Activated CD4-positive, alpha-beta memory T cell treated with anti-CD3 and anti-CD28 coated beads, Interleukin-2, amount 10 ng/mL, durations not matched to agents 7 days and 5 days (primary cell): ENCODE measurements around the gene PRPF8. TPM values are rescaled to one million over a fixed set of nuclear protein-coding genes. Genes with fewer than 3 reads are reported as not detected.

Experiments
- CTCF ChIA-PET: fragments of 350-600 bp; sonication (Branson Sonifier 250); formaldehyde crosslinking; loops from one replicate; lab custom pipeline; 2021; ENCODE audit warnings: antibody characterized with exemption, inconsistent platforms; lab: Charles Lee
- POLR2A ChIA-PET: fragments of 350-600 bp; sonication (Branson Sonifier 250); formaldehyde crosslinking; loops from one replicate; lab custom pipeline; 2021; ENCODE audit warnings: antibody characterized with exemption; lab: Charles Lee
- DNase-seq: peaks from one replicate; pipeline ENCODE4 v3.0.0-alpha.2; 2020
- H3K27ac Mint-ChIP-seq: one replicate; pipeline ENCODE4 v1.8.0; 2021; ENCODE audit warnings: mild to moderate bottlenecking, mixed read lengths
- H3K27me3 Mint-ChIP-seq: one replicate; pipeline ENCODE4 v1.8.0; 2021; ENCODE audit warnings: mixed read lengths
- H3K36me3 Mint-ChIP-seq: one replicate; pipeline ENCODE4 v1.8.0; 2021; ENCODE audit warnings: low read depth, mixed read lengths
- H3K4me1 Mint-ChIP-seq: one replicate; pipeline ENCODE4 v1.8.0; 2021; ENCODE audit warnings: mixed read lengths
- H3K4me3 Mint-ChIP-seq: one replicate; pipeline ENCODE4 v1.8.0; 2021; ENCODE audit warnings: mild to moderate bottlenecking, mixed read lengths
- H3K9me3 Mint-ChIP-seq: one replicate; pipeline ENCODE4 v1.8.0; 2021; ENCODE audit warnings: mixed read lengths
- total RNA-seq, 2 experiments: library from RNA; stranded (reverse); gene quantifications; one replicate each; pipeline ENCODE4 v1.2.3, GENCODE V29; 2021

The PRPF8 gene
- total RNA-seq, 2 experiments from 2014 or later = 264 to 267 TPM

DNA sequence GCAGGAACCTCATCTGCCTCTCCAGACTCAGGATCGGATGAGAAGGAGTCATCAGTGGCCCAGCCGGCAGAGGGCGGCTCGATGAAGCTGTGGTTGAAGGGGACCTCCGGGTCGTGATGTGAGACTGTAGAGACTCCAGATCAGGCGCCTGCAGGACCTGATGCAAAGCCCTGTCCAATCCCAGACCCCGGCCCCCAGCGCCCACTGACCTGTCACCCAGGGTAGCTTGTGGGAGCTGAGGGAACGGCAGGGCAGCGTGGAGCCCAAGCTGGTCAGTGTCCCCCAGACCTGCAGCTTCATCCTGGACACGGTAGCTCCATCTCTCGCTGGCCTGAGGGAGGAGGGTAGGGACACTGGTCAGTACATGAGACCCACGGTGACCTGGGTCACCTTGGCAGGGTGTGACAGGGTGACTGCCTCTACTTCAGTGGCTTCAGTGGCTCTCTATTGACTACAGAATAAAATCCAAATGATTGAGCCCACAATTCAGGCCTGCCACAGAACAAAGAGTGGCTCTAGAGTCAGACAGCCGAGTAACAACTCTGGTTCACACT is 47.9 kb downstream of the PRPF8 start:
- H3K4me3 Mint-ChIP-seq = no peak overlapping the region
- no peaks in the 10 kb centered on the region for H3K4me1 Mint-ChIP-seq
- DNase-seq = no peak
- no peaks in the 10 kb centered on the region for H3K36me3 Mint-ChIP-seq
- H3K27ac Mint-ChIP-seq = no peak overlapping the region
- CTCF ChIA-PET = interaction anchor here (1.6 kb wide), 1 partner anchor 12 kb away, joined by 5 read pairs; the partner anchor contains the start of gene RILP
- POLR2A ChIA-PET = no interaction called here
- no peaks in the 10 kb centered on the region for H3K9me3 Mint-ChIP-seq
- H3K27me3 Mint-ChIP-seq = peaks cover under 1% of the 10 kb centered on the region

DNA sequence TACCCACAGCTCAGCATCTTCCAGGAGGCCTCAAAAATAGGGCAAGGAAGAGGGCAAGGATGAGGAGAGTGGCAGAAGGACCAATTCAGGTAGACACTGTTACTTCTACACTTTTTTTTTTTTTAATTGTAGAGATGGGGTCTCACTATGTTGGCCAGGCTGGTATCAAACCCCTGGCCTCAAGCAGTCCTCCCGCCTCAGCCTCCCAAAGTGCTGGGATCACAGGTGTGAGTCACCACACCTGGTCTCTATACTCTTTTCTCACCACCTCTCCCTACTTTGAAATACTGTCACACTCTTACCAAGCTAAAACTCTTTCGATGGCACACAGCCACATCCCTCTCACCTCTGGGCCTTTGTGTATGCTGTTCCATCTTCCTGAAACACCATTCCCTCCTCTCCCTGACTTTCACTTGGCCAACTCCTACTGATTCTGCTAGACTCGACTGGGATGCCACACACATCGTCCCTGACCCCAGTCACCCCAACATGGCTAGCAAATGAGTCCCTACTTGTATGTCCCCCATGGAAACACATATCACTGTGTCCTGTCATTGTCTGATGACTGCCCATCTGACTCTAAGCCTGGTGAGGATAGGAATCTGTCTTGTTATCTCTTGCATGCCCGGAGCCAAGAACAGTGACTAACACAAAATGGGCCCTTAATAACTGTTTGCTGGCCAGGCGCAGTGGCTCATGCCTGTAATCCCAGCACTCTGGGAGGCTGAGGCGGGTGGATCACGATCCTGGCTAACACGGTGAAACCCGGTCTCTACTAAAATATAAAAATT is 48.8 kb downstream of the PRPF8 start:
- no peaks in the 10 kb centered on the region for H3K36me3 Mint-ChIP-seq
- peaks cover 5% of the 10 kb centered on the region for H3K27me3 Mint-ChIP-seq
- H3K4me1 Mint-ChIP-seq = no peaks in the 10 kb centered on the region
- no peak for DNase-seq
- H3K4me3 Mint-ChIP-seq = no peak overlapping the region
- H3K9me3 Mint-ChIP-seq = no peaks in the 10 kb centered on the region
- POLR2A ChIA-PET = no interaction called here
- H3K27ac Mint-ChIP-seq = no peak overlapping the region
- CTCF ChIA-PET = interaction anchor here (1.4 to 1.6 kb wide), 2 partner anchors 13 to 62 kb away, joined by 4 to 5 read pairs; partner anchors contain the start of gene RILP

DNA sequence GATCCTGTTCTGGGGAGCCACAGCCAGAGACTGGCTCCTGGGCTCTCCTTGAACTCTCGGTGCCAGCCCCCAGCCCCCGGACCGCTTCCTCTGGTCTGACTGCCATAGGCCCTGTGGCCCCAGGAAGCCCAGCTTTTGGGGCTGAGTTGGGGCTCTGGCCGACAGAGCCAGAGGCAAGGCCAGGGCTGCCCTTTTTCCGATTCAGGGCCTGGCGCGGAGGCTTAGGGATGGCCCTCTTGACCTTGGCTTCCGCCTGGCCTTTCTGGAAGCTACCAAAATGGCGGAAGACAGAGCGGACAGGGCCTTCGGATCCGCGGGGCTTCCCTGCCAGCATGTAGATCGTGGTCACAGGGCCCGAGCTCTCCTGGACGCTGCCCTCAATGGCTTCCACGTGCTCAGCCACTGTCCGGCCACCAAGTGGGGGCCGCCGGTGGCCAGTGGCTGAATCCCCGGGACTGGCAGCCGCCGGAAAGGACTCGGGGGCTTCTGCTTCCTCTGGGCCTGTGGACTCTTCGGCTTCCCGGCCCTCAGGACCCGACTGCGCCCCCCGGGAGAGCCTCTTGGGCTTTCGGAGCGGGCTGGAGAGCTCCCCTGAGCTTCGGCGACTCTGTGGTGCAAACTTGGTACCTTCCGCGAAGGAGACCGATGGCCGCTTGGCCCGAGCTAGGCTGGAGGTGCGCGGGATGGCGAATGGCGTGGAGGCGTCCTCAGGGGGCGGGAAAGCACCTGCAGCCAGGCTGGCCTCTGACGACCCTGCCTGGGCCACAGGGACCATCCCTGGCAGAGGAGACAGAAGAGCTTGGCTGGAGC is 49.6 kb downstream of the PRPF8 start:
- Mint-ChIP-seq H3K27ac (no peak overlapping the region), H3K27me3 (peaks cover 12% of the 10 kb centered on the region), H3K4me1 (peaks cover 3% of the 10 kb centered on the region), H3K36me3 (no peaks in the 10 kb centered on the region), H3K9me3 (no peaks in the 10 kb centered on the region), H3K4me3 (no peak overlapping the region)
- ChIA-PET POLR2A (no interaction called here), CTCF (interaction anchor here (1.4 kb wide), 1 partner anchor 61 kb away, joined by 4 read pairs; no protein-coding TSS in a partner anchor)
- DNase-seq = no peak

DNA sequence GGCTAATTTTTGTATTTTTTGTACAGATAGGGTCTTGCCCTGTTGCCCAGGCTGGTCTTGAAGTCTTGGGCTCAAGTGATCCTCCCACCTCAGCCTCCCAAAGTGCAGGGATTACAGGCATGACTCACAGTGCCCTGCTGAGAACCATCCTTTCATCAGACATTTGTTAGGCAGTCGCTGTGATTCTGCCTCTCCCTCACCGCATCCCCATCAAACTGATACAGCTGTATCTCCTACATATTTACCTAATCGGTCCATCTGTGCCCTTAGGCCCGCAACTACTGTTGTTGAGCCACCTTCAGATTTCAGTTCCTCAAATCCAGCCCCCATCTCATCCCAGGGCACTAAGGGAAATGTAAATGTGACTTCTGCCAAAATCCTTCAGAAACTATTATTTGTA is 54.0 kb downstream of the PRPF8 start:
- H3K27ac Mint-ChIP-seq = no peak overlapping the region
- POLR2A ChIA-PET = interaction anchor here (1.4 to 1.5 kb wide), 2 partner anchors 64 to 114 kb away, joined by 4 read pairs; partner anchors contain the start of gene INPP5K
- no peaks in the 10 kb centered on the region for H3K9me3 Mint-ChIP-seq
- no peak for DNase-seq
- no peaks in the 10 kb centered on the region for H3K36me3 Mint-ChIP-seq
- H3K4me1 Mint-ChIP-seq = peaks cover 17% of the 10 kb centered on the region
- peaks cover 34% of the 10 kb centered on the region for H3K27me3 Mint-ChIP-seq
- CTCF ChIA-PET = interaction anchor here (0.5 to 4.5 kb wide), 15 partner anchors 8 to 570 kb away, joined by 3 to 33 read pairs (median 4); partner anchors contain the start of genes INPP5K and RILP
- H3K4me3 Mint-ChIP-seq = peak overlapping the region; percentile 1

DNA sequence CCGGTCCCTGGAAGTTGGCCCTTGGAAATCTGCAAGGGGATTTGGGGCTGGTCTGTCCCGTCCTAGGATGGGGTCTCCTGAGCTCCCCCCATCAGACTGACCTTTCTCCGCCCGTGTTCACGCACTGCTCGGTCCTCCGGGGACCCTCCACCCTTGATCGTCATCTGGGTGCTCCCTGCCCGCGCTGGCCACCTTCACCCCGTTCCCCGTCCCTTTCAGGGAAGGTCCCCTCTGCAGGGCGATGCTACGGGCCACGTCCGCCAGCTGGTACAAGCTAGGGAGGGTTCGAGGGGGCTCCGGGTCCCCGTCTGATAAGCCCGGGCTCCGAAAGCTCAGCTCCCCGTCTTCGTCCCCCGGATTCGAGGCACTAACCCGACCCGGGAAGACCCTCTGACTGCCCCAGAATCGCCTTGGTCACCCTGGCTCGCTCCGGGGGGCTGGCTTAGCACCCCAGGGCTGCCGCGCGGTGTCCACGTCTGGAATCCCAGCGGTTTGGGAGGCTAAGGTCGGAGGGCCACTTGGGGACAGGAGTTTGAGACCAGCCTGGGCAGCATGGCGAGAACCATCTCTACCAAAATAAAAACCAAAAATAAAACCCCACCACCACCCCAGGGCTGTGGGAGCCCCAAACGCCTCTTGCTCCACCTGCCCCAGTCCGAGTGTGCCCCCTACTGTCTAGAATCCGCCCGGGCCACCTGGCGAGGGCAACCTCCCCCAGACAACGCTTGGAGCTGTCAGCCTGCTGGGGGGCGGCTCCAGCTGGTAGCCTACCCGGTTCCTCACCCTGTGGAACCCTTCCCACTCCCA is 55.0 kb downstream of the PRPF8 start:
- ChIA-PET CTCF (interaction anchor here (0.5 to 4.5 kb wide), 15 partner anchors 9 to 438 kb away, joined by 3 to 33 read pairs (median 4); partner anchors contain the start of genes INPP5K and RILP), POLR2A (interaction anchor here (0.6 to 2.4 kb wide), 8 partner anchors 9 to 113 kb away, joined by 3 to 13 read pairs (median 4); partner anchors contain the start of genes INPP5K and RILP)
- Mint-ChIP-seq H3K9me3 (no peaks in the 10 kb centered on the region), H3K27me3 (peaks cover 40% of the 10 kb centered on the region), H3K4me1 (peaks cover 17% of the 10 kb centered on the region), H3K4me3 (peak overlapping the region; percentile 82), H3K27ac (peak overlapping the region; percentile 60), H3K36me3 (no peaks in the 10 kb centered on the region)
- peak; percentile 82 for DNase-seq

DNA sequence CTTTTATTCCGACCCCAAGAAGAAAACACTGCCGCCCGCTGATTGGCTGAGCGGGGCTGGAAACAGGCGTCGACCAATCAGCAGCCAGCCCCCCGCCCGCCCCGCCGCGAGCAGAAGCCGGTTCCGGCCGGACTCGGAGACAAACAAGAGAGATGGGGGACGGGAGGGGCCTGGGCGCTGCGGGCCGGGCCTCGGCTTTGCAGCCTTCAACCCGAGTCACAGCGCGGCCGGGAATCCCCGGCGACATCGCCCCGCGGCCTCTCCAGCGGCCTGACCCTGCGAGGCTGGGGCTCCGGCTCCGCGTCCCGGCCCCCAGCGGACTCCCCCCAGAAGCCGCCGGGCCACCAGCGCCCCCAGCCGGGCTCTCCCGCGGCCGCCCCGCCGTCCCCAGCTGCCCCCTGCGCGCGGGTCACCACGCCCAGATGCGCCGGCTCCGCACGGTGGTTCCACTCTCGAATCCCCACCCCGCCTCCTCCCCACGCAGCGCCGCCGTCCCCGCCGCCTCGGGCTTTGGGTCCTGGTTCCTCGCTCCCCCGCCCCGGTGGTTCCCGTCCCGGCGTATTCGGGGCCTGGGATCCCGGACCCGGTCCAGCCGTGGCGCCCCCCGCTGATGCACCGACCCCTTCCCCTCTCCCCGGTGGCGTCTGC is 55.7 kb downstream of the PRPF8 start:
- peak; percentile 89 for DNase-seq
- peak overlapping the region; percentile 83 for H3K4me3 Mint-ChIP-seq
- H3K4me1 Mint-ChIP-seq = peaks cover 17% of the 10 kb centered on the region
- no peaks in the 10 kb centered on the region for H3K36me3 Mint-ChIP-seq
- peaks cover 40% of the 10 kb centered on the region for H3K27me3 Mint-ChIP-seq
- no peaks in the 10 kb centered on the region for H3K9me3 Mint-ChIP-seq
- peak overlapping the region; percentile 53 for H3K27ac Mint-ChIP-seq
- ChIA-PET CTCF (interaction anchor here (1.2 to 4.5 kb wide), 7 partner anchors 12 to 296 kb away, joined by 3 to 33 read pairs (median 10); partner anchors contain the start of genes INPP5K and RILP), POLR2A (interaction anchor here (1.0 to 2.4 kb wide), 7 partner anchors 10 to 113 kb away, joined by 3 to 13 read pairs (median 4); partner anchors contain the start of genes INPP5K and RILP)

DNA sequence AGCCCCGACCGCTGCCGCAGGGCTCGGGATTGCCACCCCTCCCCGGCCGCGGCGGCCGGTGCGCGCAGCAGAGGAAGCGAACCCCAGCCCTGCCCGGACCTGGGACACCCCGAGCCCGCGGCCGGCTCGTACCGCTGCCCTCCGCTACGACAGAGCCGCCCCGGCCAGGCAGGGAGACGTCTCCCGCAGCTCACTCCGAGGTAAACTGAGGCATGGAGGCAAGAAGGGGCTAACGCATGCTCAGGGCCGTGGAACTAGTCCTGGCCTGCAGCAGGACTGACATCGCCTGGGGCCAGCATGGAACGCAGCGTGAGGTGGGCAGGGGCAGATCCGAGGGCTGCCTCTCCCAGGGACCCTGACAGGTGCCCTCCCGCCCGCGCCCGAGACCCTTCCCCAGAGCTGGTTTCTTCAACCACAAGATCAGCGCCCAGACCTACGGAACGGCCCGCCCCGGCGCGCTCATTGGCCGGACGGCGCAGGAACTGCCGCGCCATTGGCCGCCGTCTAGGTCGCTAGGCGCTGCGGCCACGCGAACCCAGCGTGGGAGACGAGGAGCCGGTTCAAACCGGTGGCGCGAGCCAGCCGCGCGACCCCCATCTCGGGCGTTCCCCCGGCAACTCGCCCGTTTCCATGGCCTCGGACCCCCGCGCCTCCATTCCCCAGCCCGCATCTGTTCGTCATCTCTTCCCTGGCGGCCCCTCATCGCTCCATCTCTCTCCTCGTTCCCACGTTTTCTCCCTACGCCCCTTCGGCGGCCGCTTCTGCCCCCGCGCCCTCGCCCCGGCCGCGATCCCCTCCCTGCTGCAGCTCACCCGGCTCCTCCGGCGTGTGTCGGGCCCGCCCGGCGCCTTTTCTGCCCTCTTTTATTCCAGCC is 56.4 kb downstream of the PRPF8 start, which contains the start of gene SLC43A2:
TSS of gene SLC43A2 (minus strand) at position 853 of the 874 bp plus-strand sequence. CDS start 960 bp downstream, outside the sequence.
- peak; percentile 78 for DNase-seq
- ChIA-PET POLR2A (interaction anchor here (1.3 to 2.4 kb wide), 3 partner anchors 10 to 88 kb away, joined by 3 to 13 read pairs (median 5); partner anchors contain the start of gene RILP), CTCF (interaction anchor here (0.6 to 4.5 kb wide), 5 partner anchors 21 to 385 kb away, joined by 6 to 33 read pairs (median 10); partner anchors contain the start of genes INPP5K and RILP)
- Mint-ChIP-seq H3K27me3 (peaks cover 40% of the 10 kb centered on the region), H3K36me3 (no peaks in the 10 kb centered on the region), H3K4me1 (peaks cover 17% of the 10 kb centered on the region), H3K9me3 (no peaks in the 10 kb centered on the region), H3K4me3 (peak within 1 kb of the TSS; percentile 83), H3K27ac (peak within 1 kb of the TSS; percentile 53)

DNA sequence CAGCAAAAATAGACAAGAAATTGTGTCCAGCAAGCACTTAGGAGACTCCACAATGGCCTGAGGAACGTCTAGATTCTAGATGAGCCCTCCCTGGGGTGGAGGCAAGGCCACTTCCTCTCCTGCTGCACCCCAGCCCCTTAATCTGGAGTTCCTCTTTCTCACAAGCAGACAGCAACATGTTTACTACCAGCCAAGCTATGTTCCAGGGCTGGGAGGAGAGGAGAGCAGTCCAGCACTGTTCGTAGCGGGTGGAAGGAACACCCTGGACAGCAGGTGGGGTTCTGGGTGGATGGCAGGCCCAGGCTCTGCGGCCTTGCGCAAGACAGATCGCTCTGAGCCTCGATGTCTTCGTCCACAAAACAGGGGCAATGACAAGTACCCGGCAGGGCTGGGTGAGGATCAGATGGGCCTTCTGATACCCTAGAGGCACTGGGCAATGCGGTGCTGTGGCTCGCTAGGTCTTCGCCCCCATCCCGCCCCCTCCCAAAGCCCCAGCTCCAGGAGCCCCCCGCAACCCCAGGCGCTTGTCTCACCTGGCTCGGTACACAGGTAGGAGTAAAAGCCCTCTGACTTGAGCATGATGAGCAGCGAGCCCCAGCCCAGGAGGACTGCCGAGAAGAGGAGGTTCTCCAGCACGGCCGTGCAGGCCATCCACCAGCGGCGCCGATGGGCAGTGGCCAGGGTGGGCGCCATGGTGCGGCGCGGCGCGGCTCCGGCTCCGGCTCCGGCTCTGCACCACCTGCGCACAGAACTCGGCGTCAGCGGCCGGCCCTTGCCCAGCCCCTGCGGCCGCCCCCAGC is 57.3 kb downstream of the PRPF8 start:
- ChIA-PET CTCF (interaction anchor here (0.6 to 4.5 kb wide), 3 partner anchors 22 to 384 kb away, joined by 6 to 25 read pairs (median 7); partner anchors contain the start of genes INPP5K and RILP), POLR2A (interaction anchor here (1.2 to 2.4 kb wide), 2 partner anchors 20 to 22 kb away, joined by 3 to 13 read pairs; partner anchors contain the start of gene RILP)
- H3K27me3 Mint-ChIP-seq = peaks cover 40% of the 10 kb centered on the region
- peak overlapping the region; percentile 49 for H3K4me3 Mint-ChIP-seq
- DNase-seq = no peak
- H3K36me3 Mint-ChIP-seq = no peaks in the 10 kb centered on the region
- H3K27ac Mint-ChIP-seq = no peak overlapping the region
- no peaks in the 10 kb centered on the region for H3K9me3 Mint-ChIP-seq
- peaks cover 17% of the 10 kb centered on the region for H3K4me1 Mint-ChIP-seq

DNA sequence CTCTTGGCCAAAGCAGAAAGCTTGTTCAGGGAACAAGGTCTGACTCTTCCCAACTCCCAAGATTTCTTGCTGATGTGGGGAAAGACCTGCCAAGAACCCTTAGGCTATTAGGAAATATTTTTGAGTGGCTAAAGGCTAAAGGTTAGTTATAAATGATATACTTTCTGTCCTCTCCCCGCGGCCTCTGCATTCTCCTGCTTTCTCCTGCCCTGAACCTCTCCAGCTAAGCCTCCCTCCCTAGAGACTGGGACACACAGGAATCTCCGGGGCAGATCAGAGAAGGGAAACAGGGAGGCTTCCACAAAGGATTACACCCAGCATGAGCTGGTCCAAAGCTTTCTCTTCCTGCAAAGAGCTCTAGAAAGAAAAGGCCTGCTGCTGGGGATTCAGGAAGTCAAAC is 58.3 kb downstream of the PRPF8 start:
- CTCF ChIA-PET = interaction anchor here (2.2 kb wide), 1 partner anchor 52 kb away, joined by 8 read pairs; no protein-coding TSS in a partner anchor
- no peak overlapping the region for H3K4me3 Mint-ChIP-seq
- H3K4me1 Mint-ChIP-seq = peaks cover 17% of the 10 kb centered on the region
- no peaks in the 10 kb centered on the region for H3K36me3 Mint-ChIP-seq
- POLR2A ChIA-PET = interaction anchor here (1.2 kb wide), 1 partner anchor 21 kb away, joined by 3 read pairs; no protein-coding TSS in a partner anchor
- no peak overlapping the region for H3K27ac Mint-ChIP-seq
- no peak for DNase-seq
- peaks cover 35% of the 10 kb centered on the region for H3K27me3 Mint-ChIP-seq
- no peaks in the 10 kb centered on the region for H3K9me3 Mint-ChIP-seq

DNA sequence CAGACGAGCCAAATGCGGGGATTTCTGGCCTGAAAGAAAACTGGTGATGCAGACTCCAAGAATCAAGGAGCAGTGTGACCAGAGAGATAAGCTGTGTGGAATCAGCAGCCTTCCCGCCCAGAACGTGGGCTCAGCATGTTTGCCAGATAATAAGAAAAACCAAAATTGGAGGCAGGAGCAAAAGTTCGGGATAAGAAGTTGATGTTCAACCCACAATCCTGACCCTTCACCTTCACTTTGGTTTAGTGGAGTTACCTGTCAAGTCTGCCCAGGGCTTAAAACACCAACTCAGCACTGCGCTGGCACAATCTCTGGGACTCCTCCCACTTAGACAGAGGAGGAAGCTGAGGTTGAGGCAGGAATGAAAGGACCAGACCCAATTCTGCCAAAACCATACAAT is 59.1 kb downstream of the PRPF8 start:
- Mint-ChIP-seq H3K4me1 (peaks cover 17% of the 10 kb centered on the region), H3K4me3 (no peak overlapping the region), H3K9me3 (no peaks in the 10 kb centered on the region), H3K27me3 (peaks cover 33% of the 10 kb centered on the region), H3K27ac (no peak overlapping the region), H3K36me3 (no peaks in the 10 kb centered on the region)
- DNase-seq = no peak
- ChIA-PET POLR2A (no interaction called here), CTCF (interaction anchor here (0.6 to 2.2 kb wide), 2 partner anchors 51 to 59 kb away, joined by 4 to 8 read pairs; no protein-coding TSS in a partner anchor)
